ENCODE measurements around the gene S1PR4.
"Not testable (repeated sequence)": the region's sequence is repeated elsewhere in the genome, so short reads cannot be mapped to it uniquely, and the experiment has no call there.

Gene S1PR4

GRCh38 chr19:3186891-3187661 lies 8.5 kb downstream of the S1PR4 start:
- no peak for DNase-seq (ENCODE audit: insufficient read length, low spot score)
- TF ChIP-seq POLR2A (IDR thresholded peaks at IDR 0.05; ENCODE audit: low read depth, low read length), result no peak
- no peak for TF ChIP-seq POLR2AphosphoS5 (IDR thresholded peaks at IDR 0.05; ENCODE audit: low read depth, low read length)
- TF ChIP-seq SPI1 (IDR thresholded peaks at IDR 0.05; ENCODE audit: low read depth, low read length), result no peak
- no peak for FAIRE-seq

- no peak for FAIRE-seq
Observed at GRCh38 chr19:3187662-3188511, 9.3 kb downstream of the S1PR4 start.

GRCh38 chr19:3188627-3189596 lies 10.3 kb downstream of the S1PR4 start:
- DNase-seq (ENCODE audit: insufficient read length, low spot score) (no peak), FAIRE-seq (no peak)
- TF ChIP-seq TAF1 (IDR thresholded peaks at IDR 0.05; ENCODE audit: low read depth, low read length) (no peak), POU2F2 (IDR thresholded peaks at IDR 0.05; ENCODE audit: low read depth, low read length) (no peak)

More at GRCh38 chr19:3187662-3188511, 9.3 kb downstream of the S1PR4 start:
- TF ChIP-seq POLR2AphosphoS5 (IDR thresholded peaks at IDR 0.05; ENCODE audit: low read depth, low read length) (no peak), POU2F2 (IDR thresholded peaks at IDR 0.05; ENCODE audit: low read depth, low read length) (no peak), POLR2A (IDR thresholded peaks at IDR 0.05; ENCODE audit: low read depth, low read length) (no peak), SPI1 (IDR thresholded peaks at IDR 0.05; ENCODE audit: low read depth, low read length) (no peak), PAX5 (IDR thresholded peaks at IDR 0.05; ENCODE audit: insufficient read depth, low read length, severe bottlenecking) (no peak), TAF1 (IDR thresholded peaks at IDR 0.05; ENCODE audit: low read depth, low read length) (no peak)
- DNase-seq (ENCODE audit: insufficient read length, low spot score), result no peak

GRCh38 chr19:3189702-3190469 lies 11.3 kb downstream of the S1PR4 start:
- DNase-seq (ENCODE audit: insufficient read length, low spot score) (no peak), FAIRE-seq (no peak)
- TF ChIP-seq POLR2AphosphoS5 (IDR thresholded peaks at IDR 0.05; ENCODE audit: low read depth, low read length) (no peak), TAF1 (IDR thresholded peaks at IDR 0.05; ENCODE audit: low read depth, low read length) (no peak), POLR2A (IDR thresholded peaks at IDR 0.05; ENCODE audit: low read depth, low read length) (no peak), POU2F2 (IDR thresholded peaks at IDR 0.05; ENCODE audit: low read depth, low read length) (no peak), SPI1 (IDR thresholded peaks at IDR 0.05; ENCODE audit: low read depth, low read length) (no peak), PAX5 (IDR thresholded peaks at IDR 0.05; ENCODE audit: insufficient read depth, low read length, severe bottlenecking) (no peak)

GRCh38 chr19:3190470-3190770 lies 11.9 kb downstream of the S1PR4 start:
- FAIRE-seq, result no peak
- no peak for DNase-seq (ENCODE audit: insufficient read length, low spot score)
- TF ChIP-seq TAF1 (IDR thresholded peaks at IDR 0.05; ENCODE audit: low read depth, low read length), result no peak
- TF ChIP-seq SPI1 (IDR thresholded peaks at IDR 0.05; ENCODE audit: low read depth, low read length), result no peak
- TF ChIP-seq POLR2AphosphoS5 (IDR thresholded peaks at IDR 0.05; ENCODE audit: low read depth, low read length), result no peak
- no peak for TF ChIP-seq POLR2A (IDR thresholded peaks at IDR 0.05; ENCODE audit: low read depth, low read length)
- no peak for TF ChIP-seq POU2F2 (IDR thresholded peaks at IDR 0.05; ENCODE audit: low read depth, low read length)
- no peak for TF ChIP-seq PAX5 (IDR thresholded peaks at IDR 0.05; ENCODE audit: insufficient read depth, low read length, severe bottlenecking)

GRCh38 chr19:3190921-3191805 lies 12.6 kb downstream of the S1PR4 start:
- no peak for TF ChIP-seq POLR2A (IDR thresholded peaks at IDR 0.05; ENCODE audit: low read depth, low read length)
- TF ChIP-seq POLR2AphosphoS5 (IDR thresholded peaks at IDR 0.05; ENCODE audit: low read depth, low read length), result no peak
- TF ChIP-seq PAX5 (IDR thresholded peaks at IDR 0.05; ENCODE audit: insufficient read depth, low read length, severe bottlenecking), result no peak
- TF ChIP-seq POU2F2 (IDR thresholded peaks at IDR 0.05; ENCODE audit: low read depth, low read length), result no peak
- TF ChIP-seq TAF1 (IDR thresholded peaks at IDR 0.05; ENCODE audit: low read depth, low read length), result no peak
- no peak for TF ChIP-seq SPI1 (IDR thresholded peaks at IDR 0.05; ENCODE audit: low read depth, low read length)
- no peak for FAIRE-seq
- DNase-seq (ENCODE audit: insufficient read length, low spot score), result no peak

GRCh38 chr19:3191806-3192104 lies 13.2 kb downstream of the S1PR4 start:
- not testable (repeated sequence) for FAIRE-seq; DNase-seq (ENCODE audit: insufficient read length, low spot score)

GRCh38 chr19:3192228-3192635 lies 13.7 kb downstream of the S1PR4 start:
- TF ChIP-seq POLR2AphosphoS5 (IDR thresholded peaks at IDR 0.05; ENCODE audit: low read depth, low read length), result no peak
- no peak for TF ChIP-seq TAF1 (IDR thresholded peaks at IDR 0.05; ENCODE audit: low read depth, low read length)
- TF ChIP-seq SPI1 (IDR thresholded peaks at IDR 0.05; ENCODE audit: low read depth, low read length), result no peak
- no peak for TF ChIP-seq POU2F2 (IDR thresholded peaks at IDR 0.05; ENCODE audit: low read depth, low read length)
- TF ChIP-seq PAX5 (IDR thresholded peaks at IDR 0.05; ENCODE audit: insufficient read depth, low read length, severe bottlenecking), result no peak
- TF ChIP-seq POLR2A (IDR thresholded peaks at IDR 0.05; ENCODE audit: low read depth, low read length), result no peak
- DNase-seq (ENCODE audit: insufficient read length, low spot score), result no peak
- FAIRE-seq, result no peak

All from GM12891 (cell line).